ENCODE data around the gene NPAS3.
A peak's percentile ranks its signal among the peaks of the same experiment; 100 is the strongest.

The NPAS3 gene

DNA sequence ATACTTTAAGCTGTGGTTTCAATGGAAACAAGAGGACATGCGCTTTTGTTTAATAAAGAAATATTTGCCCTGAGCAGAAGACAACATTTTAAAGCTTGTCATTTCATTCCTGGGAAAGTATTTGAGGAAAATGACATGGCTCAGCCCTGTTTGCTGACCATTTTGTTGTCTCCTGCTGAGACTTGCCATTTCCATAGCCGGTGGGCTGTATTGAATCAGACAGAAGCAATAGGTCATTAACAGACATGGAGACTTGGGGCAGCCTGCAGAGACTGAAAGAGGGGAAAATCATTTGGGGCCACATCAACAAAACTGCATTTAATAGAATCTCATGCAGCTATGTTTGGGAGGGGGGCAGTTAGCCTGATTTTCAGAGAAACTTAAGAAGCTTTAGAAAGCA is 443.0 kb downstream of the NPAS3 start:
- no peaks in the 10 kb centered on the region for H3K4me1 Mint-ChIP-seq
- H3K4me3 Mint-ChIP-seq = no peak overlapping the region
- ATAC-seq = no peak
- H3K9me3 Mint-ChIP-seq = peaks cover 5 to 6% of the 10 kb centered on the region in 2 donors
- peaks cover 8% of the 10 kb centered on the region for H3K27me3 Mint-ChIP-seq
- H3K27ac Mint-ChIP-seq = no peak overlapping the region
- no peak for DNase-seq

DNA sequence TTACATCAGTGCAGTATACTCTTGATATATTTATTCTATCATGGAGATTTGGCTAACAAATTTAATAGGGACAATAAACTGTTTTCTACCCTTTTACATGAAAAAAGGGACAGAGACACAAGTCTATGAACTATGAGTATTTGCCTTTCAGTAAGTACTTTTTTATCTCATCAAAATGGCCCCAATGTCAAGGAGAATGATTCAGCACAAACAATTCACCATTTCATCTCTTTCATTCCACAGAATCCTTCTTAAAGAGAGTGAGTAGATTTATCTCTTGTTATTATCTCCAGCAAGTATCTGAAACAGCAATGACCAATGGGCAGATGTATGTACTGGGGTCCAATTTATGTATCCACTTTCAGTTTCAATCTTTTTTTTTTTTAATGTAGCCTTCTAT is 447.5 kb downstream of the NPAS3 start:
- Mint-ChIP-seq H3K9me3 (no peaks in the 10 kb centered on the region), H3K27ac (no peak overlapping the region), H3K27me3 (peaks cover 8% of the 10 kb centered on the region), H3K4me1 (no peaks in the 10 kb centered on the region), H3K4me3 (no peak overlapping the region)
- ATAC-seq = no peak
- no peak for DNase-seq

DNA sequence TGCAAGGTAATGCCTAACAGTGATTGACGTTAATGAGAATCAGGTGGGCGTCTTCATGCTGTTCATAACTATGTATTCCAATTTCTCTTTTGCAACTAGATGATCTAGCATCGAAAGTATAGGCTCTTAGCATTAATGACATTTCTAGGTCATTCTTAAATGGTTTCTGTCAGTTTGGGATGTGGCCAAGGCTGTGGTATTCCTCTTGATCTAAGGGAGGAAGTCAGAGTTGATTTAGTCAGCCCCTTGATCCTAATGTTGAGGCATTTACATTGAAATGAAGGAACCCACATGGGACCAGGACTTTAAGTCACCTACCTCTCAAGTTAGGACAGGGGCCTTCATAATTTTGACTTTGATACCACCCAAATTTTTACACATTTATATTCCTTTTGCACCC is 448.1 kb downstream of the NPAS3 start:
- ATAC-seq = no peak
- Mint-ChIP-seq H3K4me3 (no peak overlapping the region), H3K27ac (no peak overlapping the region), H3K9me3 (no peaks in the 10 kb centered on the region), H3K27me3 (peaks cover 8% of the 10 kb centered on the region), H3K4me1 (no peaks in the 10 kb centered on the region)
- DNase-seq = no peak

DNA sequence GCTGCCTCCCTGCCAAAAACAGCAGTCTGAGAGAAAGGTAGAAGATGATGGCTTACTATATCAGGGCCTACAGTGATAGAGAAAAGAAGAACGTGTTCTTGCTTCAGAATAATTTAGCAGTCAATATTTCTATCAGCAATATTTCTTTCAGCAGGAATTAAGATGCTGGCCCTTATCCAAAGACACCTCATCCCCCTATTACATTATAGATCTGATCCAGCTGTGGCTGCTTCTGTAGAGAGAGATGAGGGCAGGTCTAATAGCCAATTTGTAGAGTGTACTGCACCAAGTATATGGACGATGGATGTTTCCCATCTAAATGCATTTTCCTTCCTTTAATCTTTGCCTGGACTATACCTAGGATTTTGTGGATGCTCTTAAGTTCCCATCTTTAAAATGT is 451.7 kb downstream of the NPAS3 start:
- H3K4me3 Mint-ChIP-seq = no peak overlapping the region
- no peak for ATAC-seq
- no peaks in the 10 kb centered on the region for H3K4me1 Mint-ChIP-seq
- DNase-seq = no peak
- H3K9me3 Mint-ChIP-seq = no peaks in the 10 kb centered on the region
- H3K27ac Mint-ChIP-seq = no peak overlapping the region
- H3K27me3 Mint-ChIP-seq = peaks cover 8% of the 10 kb centered on the region

DNA sequence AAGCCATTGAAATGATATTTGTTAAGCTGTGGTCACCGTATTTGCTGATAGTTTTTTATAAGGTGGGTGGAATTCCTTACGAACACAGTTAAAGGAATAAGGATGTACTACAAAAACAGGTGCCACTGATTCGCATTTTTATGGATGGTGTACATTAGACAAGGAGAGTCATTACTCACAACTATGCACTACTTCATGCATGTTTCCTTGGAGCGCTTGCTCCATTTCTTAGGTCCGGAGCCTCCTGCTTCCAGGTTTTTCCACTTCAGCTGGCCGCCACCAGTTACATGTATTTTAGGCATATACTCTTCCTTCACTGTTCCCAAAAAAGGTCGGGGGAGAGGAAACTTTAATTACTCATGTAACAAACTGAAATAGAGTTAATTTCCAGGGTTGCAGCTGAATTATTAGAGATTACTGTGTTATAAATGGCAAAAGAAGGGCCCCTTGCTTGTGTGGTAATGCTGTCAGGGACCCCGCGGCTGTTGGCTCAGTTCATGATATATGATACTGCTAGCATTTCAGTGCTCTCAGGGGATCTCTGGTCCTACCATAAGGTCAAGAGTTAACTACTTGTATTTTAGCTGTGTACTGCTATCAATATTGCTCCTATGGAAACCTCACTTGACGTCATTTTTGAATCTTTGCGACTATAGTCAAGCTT is 454.7 kb downstream of the NPAS3 start:
- ATAC-seq = no peak
- no peaks in the 10 kb centered on the region for H3K4me1 Mint-ChIP-seq
- no peak overlapping the region for H3K27ac Mint-ChIP-seq
- no peak for DNase-seq
- peaks cover 2% of the 10 kb centered on the region for H3K27me3 Mint-ChIP-seq
- H3K9me3 Mint-ChIP-seq = no peaks in the 10 kb centered on the region
- H3K4me3 Mint-ChIP-seq = no peak overlapping the region

DNA sequence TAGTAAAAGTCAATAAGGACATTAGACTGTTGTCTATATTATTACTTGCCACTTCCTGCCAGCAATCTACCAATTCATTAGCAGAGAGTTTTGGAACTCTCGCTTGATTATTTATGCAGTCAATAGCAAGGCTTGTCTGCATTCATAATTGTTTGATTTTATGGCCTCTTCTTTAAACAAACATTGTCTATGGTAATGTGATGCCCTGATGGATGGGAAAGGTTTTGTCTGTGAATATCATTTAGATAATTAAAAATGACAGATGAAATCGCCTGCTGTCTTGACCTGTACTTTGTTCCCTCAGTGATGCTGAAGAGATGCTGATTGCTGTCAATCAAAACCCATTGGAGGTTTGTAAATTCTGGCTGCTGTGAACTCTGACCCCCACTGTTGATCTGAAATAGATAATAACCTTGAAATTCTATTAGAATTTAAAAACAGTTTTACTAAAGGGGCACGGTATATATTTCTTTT is 455.3 kb downstream of the NPAS3 start:
- H3K27ac Mint-ChIP-seq = no peak overlapping the region
- no peak overlapping the region for H3K4me3 Mint-ChIP-seq
- no peaks in the 10 kb centered on the region for H3K27me3 Mint-ChIP-seq
- no peak for ATAC-seq
- H3K9me3 Mint-ChIP-seq = no peaks in the 10 kb centered on the region
- no peak for DNase-seq
- no peaks in the 10 kb centered on the region for H3K4me1 Mint-ChIP-seq

DNA sequence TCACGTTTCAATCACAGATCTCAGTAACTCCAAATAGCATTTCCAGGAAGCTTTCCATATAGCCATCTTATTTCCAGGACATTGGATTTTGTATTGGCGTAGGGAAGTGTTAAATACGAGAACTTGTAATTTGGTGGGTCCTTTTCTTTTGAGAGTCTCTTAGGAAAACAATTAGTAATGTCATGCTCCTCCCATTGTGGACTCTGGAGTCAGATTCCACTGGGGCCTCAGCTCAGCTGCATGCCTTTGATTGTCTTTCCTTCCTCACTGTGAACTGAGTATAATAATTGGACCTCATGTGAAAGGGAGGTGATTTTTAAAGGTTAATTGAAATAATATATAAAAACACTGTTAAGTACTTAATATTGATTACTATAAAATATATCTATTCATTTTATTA is 462.6 kb downstream of the NPAS3 start:
- no peak overlapping the region for H3K27ac Mint-ChIP-seq

DNA sequence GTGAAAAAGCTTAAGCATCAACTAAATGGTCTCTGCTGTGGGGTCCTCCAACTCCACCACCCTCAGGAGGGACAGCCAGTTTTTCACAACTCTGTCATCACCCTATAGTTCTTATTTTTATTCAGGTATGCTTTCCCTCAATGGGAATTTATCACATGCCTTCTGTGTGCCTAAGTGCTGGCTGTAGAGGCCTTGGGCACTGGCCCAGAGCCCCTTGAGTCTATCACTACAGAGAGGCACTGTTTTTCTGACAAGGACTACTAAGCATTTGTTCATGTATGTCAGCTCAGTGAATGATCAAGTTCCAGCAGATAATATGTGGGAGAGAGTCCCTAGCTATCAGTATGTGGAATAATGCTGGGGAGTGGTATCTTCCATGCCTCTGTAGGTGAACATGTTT is 463.9 kb downstream of the NPAS3 start:
- no peak for ATAC-seq
- no peaks in the 10 kb centered on the region for H3K4me1 Mint-ChIP-seq

More for the DNA sequence above, 462.6 kb downstream of the NPAS3 start:
- Mint-ChIP-seq H3K4me1 (no peaks in the 10 kb centered on the region), H3K9me3 (peaks cover 0 to 7% of the 10 kb centered on the region in 2 donors), H3K4me3 (no peak overlapping the region), H3K27me3 (no peaks in the 10 kb centered on the region)
- ATAC-seq = no peak
- DNase-seq = no peak

DNA sequence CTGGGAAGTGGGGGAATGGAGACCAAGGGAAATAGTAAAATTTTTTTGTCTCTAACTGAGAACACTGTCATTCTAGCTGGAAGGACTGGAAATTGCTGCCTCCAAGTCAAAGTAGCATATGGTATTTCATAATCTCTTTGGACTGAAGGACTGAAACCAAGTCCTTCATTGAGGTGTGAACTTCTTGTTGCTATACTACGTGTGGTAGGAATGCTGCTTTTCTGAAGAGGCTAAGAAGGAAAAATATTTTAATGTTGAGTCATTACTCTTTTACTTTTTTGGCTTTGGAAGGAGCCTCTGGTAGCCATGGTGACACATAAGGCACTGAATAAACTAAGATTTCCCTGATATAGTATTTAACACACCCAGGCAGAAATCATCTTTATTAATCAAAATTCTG is 465.4 kb downstream of the NPAS3 start:
- no peak for ATAC-seq
- peaks cover 0 to 7% of the 10 kb centered on the region in 2 donors for H3K9me3 Mint-ChIP-seq
- no peak overlapping the region for H3K27ac Mint-ChIP-seq
- no peaks in the 10 kb centered on the region for H3K27me3 Mint-ChIP-seq
- H3K4me1 Mint-ChIP-seq = no peaks in the 10 kb centered on the region
- DNase-seq = no peak
- H3K4me3 Mint-ChIP-seq = no peak overlapping the region

More for the DNA sequence above, 463.9 kb downstream of the NPAS3 start:
- Mint-ChIP-seq H3K27ac (peak overlapping the region; percentile 34 to 57), H3K27me3 (no peaks in the 10 kb centered on the region), H3K9me3 (peaks cover 0 to 7% of the 10 kb centered on the region in 2 donors), H3K4me3 (no peak overlapping the region)
- no peak for DNase-seq

DNA sequence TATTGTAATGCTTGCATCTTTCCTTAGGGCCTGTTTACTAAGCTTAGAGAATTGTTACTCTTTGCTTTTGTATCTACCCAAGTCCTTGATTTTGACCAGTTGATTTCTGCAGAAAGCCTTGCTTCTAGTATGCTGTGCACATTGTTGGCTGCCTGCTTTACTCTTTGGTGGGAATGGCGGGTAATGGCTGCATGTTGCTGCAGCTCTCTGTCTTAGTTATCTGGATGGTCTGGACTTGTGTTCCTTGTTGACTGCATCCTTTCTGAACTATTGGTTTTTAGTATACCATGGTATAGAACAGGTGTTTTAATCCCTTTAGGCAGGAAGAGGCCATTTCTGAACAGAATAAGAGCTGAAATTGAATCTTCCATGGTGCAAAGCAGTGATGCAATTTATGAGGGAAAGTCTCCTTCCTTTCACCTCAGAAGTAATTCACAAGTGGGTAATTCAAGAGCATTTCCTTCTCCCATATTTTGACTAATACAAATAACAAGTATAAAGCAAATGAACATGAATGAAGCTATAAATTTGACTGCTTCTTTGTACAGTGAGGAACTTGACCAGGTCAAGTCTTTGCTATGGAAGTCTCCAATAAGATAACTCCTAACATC is 466.4 kb downstream of the NPAS3 start:
- DNase-seq = no peak
- H3K9me3 Mint-ChIP-seq = peaks cover 0 to 7% of the 10 kb centered on the region in 2 donors

DNA sequence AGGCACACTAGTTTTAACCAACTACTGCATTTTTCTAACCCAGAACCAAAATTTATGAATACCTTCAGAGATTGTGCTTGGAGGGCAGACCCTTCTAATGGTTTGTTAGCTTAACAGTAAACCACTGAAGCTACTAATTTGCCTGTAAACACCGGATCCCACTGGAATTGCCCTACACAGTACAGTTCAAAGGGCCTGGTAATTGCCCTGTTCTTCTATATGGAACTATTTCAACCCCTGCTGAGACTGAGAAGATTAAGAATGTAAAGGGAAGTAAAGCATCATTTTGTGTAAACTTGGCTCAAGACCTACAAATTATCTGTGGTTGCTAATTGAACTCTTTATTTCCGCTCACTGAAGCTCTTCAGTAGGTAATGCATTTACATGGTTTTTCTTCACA is 468.1 kb downstream of the NPAS3 start:
- no peak for DNase-seq
- no peak overlapping the region for H3K27ac Mint-ChIP-seq
- peaks cover 0 to 7% of the 10 kb centered on the region in 2 donors for H3K9me3 Mint-ChIP-seq
- no peak for ATAC-seq
- no peaks in the 10 kb centered on the region for H3K27me3 Mint-ChIP-seq
- no peaks in the 10 kb centered on the region for H3K4me1 Mint-ChIP-seq
- no peak overlapping the region for H3K4me3 Mint-ChIP-seq

More for the DNA sequence above, 466.4 kb downstream of the NPAS3 start:
- no peaks in the 10 kb centered on the region for H3K4me1 Mint-ChIP-seq
- H3K27me3 Mint-ChIP-seq = no peaks in the 10 kb centered on the region
- H3K27ac Mint-ChIP-seq = no peak overlapping the region
- H3K4me3 Mint-ChIP-seq = no peak overlapping the region
- ATAC-seq = no peak

DNA sequence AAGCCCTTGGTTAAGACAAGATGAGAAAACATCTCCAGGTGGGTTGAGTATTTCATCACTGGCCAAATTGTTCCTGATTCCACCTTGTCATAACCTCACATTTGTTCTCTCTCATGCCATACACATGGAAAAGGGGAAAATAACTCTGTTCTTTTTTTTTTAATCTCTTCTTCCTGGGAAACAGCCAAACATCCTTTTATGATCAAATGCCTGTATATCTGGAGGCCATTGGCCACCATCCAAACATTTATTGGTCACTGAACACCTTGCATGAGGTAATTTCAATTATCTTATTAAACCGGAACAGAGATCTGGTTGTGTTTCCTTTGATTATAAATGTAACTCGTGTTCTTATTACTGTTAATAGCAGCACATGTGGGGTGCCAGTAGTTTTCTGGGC is 469.6 kb downstream of the NPAS3 start:
- Mint-ChIP-seq H3K27me3 (no peaks in the 10 kb centered on the region), H3K4me3 (no peak overlapping the region), H3K9me3 (peaks cover 0 to 7% of the 10 kb centered on the region in 2 donors), H3K4me1 (no peaks in the 10 kb centered on the region), H3K27ac (no peak overlapping the region)
- ATAC-seq (no peak), DNase-seq (no peak)

DNA sequence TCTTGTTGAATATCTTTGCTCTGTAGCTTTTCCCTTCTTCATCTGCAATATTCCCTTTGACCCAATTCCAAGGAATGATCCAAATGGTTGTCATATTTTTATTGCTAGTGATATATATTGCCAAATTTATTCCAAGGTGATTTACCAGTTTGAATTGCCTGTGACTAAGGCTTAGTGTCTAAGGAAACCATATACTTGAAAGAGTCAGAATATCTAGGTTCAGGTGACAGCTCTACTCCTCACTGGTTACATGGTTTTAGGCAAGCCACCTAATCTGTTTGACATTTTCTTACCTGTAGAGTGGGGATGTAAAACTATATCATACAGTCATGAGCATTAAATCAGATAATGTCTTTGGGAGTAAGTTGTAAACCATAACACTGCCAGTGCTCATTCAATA is 473.8 kb downstream of the NPAS3 start:
- ATAC-seq (no peak), DNase-seq (no peak)
- Mint-ChIP-seq H3K9me3 (no peaks in the 10 kb centered on the region), H3K4me3 (no peak overlapping the region), H3K27me3 (peaks cover 24% of the 10 kb centered on the region), H3K27ac (no peak overlapping the region), H3K4me1 (no peaks in the 10 kb centered on the region)

DNA sequence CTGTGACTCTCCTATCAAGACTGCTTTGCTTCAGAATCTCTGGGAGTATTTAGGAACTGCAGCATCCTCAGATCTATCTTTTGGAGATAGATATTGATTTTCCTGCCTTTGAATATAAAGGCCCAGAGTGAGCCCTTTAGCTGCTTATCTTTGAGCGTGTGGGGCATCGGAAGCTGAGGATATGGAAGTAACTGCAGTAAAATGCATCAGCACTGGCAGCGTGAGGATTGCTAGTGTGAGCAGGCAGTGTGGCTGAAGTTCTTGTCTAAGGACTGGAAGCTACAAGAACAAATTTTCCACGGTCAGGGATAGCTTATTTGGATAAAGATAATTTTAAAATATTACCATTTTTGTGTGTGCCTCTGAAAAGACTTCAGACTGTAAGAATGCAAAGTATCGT is 474.7 kb downstream of the NPAS3 start:
- ATAC-seq (no peak), DNase-seq (no peak)
- no peak overlapping the region for H3K27ac Mint-ChIP-seq
- no peak overlapping the region for H3K4me3 Mint-ChIP-seq
- H3K4me1 Mint-ChIP-seq = no peaks in the 10 kb centered on the region
- peaks cover 24% of the 10 kb centered on the region for H3K27me3 Mint-ChIP-seq
- H3K9me3 Mint-ChIP-seq = no peaks in the 10 kb centered on the region

DNA sequence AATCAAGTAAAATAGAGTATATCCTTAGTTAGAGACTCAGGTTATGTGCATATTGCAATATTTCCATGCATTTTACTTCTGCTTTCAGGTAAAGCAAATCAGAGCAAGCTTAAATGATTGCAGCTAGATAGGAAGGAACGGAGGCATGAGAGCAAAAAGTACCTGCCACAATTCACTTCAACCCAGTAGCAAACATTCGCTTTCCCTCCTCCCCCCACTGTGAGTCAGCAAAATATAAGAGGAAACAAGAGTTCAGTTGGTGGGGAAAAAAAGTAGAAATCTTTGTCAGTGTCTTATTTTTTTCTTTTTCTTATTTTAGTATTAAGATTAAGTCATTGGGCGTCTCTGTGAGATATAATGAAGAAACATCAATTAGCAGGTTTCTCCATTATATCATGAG is 475.4 kb downstream of the NPAS3 start:
- Mint-ChIP-seq H3K9me3 (no peaks in the 10 kb centered on the region), H3K4me3 (no peak overlapping the region), H3K27me3 (peaks cover 24% of the 10 kb centered on the region), H3K27ac (no peak overlapping the region), H3K4me1 (no peaks in the 10 kb centered on the region)
- ATAC-seq (no peak), DNase-seq (no peak)

DNA sequence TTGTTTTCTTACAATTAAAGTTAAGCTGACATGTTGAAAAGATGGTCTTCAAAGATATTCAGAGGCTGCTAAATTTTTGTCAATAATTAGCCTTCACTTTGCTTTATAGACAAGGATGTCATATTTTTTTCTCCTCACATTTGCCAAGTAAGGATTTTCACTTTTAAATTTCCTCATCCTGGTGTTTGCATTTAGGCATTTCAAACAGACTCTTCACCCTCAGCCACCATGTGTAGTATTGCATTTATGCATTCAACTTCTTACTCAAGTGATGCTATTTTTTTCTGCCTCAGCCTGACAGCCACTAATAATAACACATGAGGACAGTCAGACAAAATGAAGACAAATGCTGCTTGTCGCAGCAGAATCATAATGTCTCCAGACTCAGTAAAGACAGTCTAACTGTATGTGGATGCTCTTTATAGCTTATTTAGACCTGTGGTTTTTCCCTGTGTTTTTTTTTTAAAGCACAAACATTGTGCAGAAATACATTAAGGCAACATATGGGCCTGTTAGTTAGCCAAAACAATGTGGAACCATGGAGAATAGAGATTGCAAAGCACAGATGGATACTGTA is 481.5 kb downstream of the NPAS3 start:
- Mint-ChIP-seq H3K27me3 (peaks cover 6% of the 10 kb centered on the region), H3K9me3 (no peaks in the 10 kb centered on the region), H3K4me1 (no peaks in the 10 kb centered on the region), H3K4me3 (no peak overlapping the region), H3K27ac (no peak overlapping the region)
- DNase-seq (no peak), ATAC-seq (no peak)
